Osteocyte (in vitro differentiated cells): Measurements from ENCODE around the gene PODXL. TPM values are rescaled to one million over a fixed set of nuclear protein-coding genes. Genes with fewer than 3 reads are reported as not detected.
"Not testable (repeated sequence)": the region's sequence is repeated elsewhere in the genome, so short reads cannot be mapped to it uniquely, and the experiment has no call there.

Experiments
- DNase-seq: peaks from one replicate; pipeline ENCODE4 v3.0.0; 2021; ENCODE audit warnings: mixed read lengths; ENCODE audit not compliant: unreplicated experiment; ENCODE audit errors: extremely low spot score
- H3K27ac Mint-ChIP-seq: one replicate; pipeline ENCODE4 v1.8.0; 2021; ENCODE audit warnings: mild to moderate bottlenecking, mixed read lengths; ENCODE audit not compliant: unreplicated experiment
- H3K27me3 Mint-ChIP-seq: one replicate; pipeline ENCODE4 v1.8.0; 2021; ENCODE audit warnings: mixed read lengths; ENCODE audit not compliant: unreplicated experiment
- H3K36me3 Mint-ChIP-seq: one replicate; pipeline ENCODE4 v1.8.0; 2021; ENCODE audit warnings: mixed read lengths; ENCODE audit not compliant: unreplicated experiment
- H3K4me1 Mint-ChIP-seq: one replicate; pipeline ENCODE4 v1.8.0; 2021; ENCODE audit warnings: mixed read lengths; ENCODE audit not compliant: unreplicated experiment
- H3K4me3 Mint-ChIP-seq: one replicate; pipeline ENCODE4 v1.8.0; 2021; ENCODE audit warnings: mild to moderate bottlenecking, moderate library complexity, mixed read lengths; ENCODE audit not compliant: unreplicated experiment
- H3K9me3 Mint-ChIP-seq: one replicate; pipeline ENCODE4 v1.8.0; 2021; ENCODE audit warnings: mixed read lengths; ENCODE audit not compliant: unreplicated experiment
- CTCF ChIP-seq: fragments of 200-600 bp; sonication (generic); IDR thresholded peaks from 2 replicates; pipeline ENCODE4 v1.5.0; 2021; ENCODE audit warnings: antibody characterized with exemption, mild to moderate bottlenecking, moderate library complexity
- total RNA-seq: library from RNA; stranded (reverse); gene quantifications from 2 replicates; pipeline ENCODE4 v1.2.1, GENCODE V29; 2021

PODXL gene
- total RNA-seq, 1 donor from 2014 or later, result 21.2 TPM

- TF ChIP-seq CTCF, result no peak
- no peaks in the 10 kb centered on the region for H3K27me3 Mint-ChIP-seq
- peaks cover 52% of the 10 kb centered on the region for H3K4me1 Mint-ChIP-seq
- no peak overlapping the region for H3K4me3 Mint-ChIP-seq
- DNase-seq, result no peak
- H3K36me3 Mint-ChIP-seq, result peaks cover 4% of the 10 kb centered on the region
- no peaks in the 10 kb centered on the region for H3K9me3 Mint-ChIP-seq
- no peak overlapping the region for H3K27ac Mint-ChIP-seq
These were observed 32.3 kb downstream of the PODXL start for GRCh38 chr7:131524115-131524514.

- Mint-ChIP-seq H3K27ac (peak overlapping the region; percentile 80), H3K36me3 (peaks cover 2% of the 10 kb centered on the region), H3K4me1 (peaks cover 48% of the 10 kb centered on the region)
These were observed 34.0 kb downstream of the PODXL start for GRCh38 chr7:131522325-131522930.

GRCh38 chr7:131521651-131522163 is 34.7 kb downstream of the PODXL start:
- Mint-ChIP-seq H3K27ac (peak overlapping the region; percentile 80), H3K4me3 (no peak overlapping the region), H3K9me3 (no peaks in the 10 kb centered on the region), H3K27me3 (no peaks in the 10 kb centered on the region), H3K36me3 (peaks cover 2% of the 10 kb centered on the region), H3K4me1 (peaks cover 48% of the 10 kb centered on the region)
- DNase-seq, result no peak
- TF ChIP-seq CTCF, result no peak

More at GRCh38 chr7:131522325-131522930, 34.0 kb downstream of the PODXL start:
- DNase-seq, result no peak
- Mint-ChIP-seq H3K9me3 (no peaks in the 10 kb centered on the region), H3K27me3 (no peaks in the 10 kb centered on the region), H3K4me3 (peak overlapping the region; percentile 17)
- TF ChIP-seq CTCF, result no peak

GRCh38 chr7:131518626-131519025 is 37.8 kb downstream of the PODXL start:
- H3K9me3 Mint-ChIP-seq, result no peaks in the 10 kb centered on the region
- no peaks in the 10 kb centered on the region for H3K36me3 Mint-ChIP-seq
- no peak overlapping the region for H3K27ac Mint-ChIP-seq
- H3K4me1 Mint-ChIP-seq, result peaks cover 53% of the 10 kb centered on the region
- H3K4me3 Mint-ChIP-seq, result no peak overlapping the region
- no peak for DNase-seq
- no peaks in the 10 kb centered on the region for H3K27me3 Mint-ChIP-seq
- no peak for TF ChIP-seq CTCF

- DNase-seq, result no peak
- Mint-ChIP-seq H3K27ac (no peak overlapping the region), H3K4me3 (no peak overlapping the region), H3K9me3 (no peaks in the 10 kb centered on the region), H3K27me3 (no peaks in the 10 kb centered on the region), H3K4me1 (peaks cover 52% of the 10 kb centered on the region), H3K36me3 (no peaks in the 10 kb centered on the region)
- no peak for TF ChIP-seq CTCF
These were observed 39.1 kb downstream of the PODXL start for GRCh38 chr7:131517218-131517923.

GRCh38 chr7:131515471-131515870 is 41.0 kb downstream of the PODXL start:
- peaks cover 36% of the 10 kb centered on the region for H3K4me1 Mint-ChIP-seq
- DNase-seq, result peak; percentile 34
- H3K9me3 Mint-ChIP-seq, H3K4me3 Mint-ChIP-seq, H3K36me3 Mint-ChIP-seq, H3K27me3 Mint-ChIP-seq, H3K27ac Mint-ChIP-seq: not testable (repeated sequence)
